ENCODE measurements around the gene TNFRSF6B.

TNFRSF6B gene

GRCh38 chr20:63663332-63664066 is 33.0 kb upstream of the TNFRSF6B start:
- H2AK5ac ChIP-seq (ENCODE audit: low read depth, low read length) = no peak overlapping the region
- no peak overlapping the region for H3K4me3 ChIP-seq (ENCODE audit: low read length in 2 of 2)
- no peak overlapping the region for H2BK12ac ChIP-seq (ENCODE audit: low read length)
- H2BK5ac ChIP-seq (ENCODE audit: low read length) = no peak overlapping the region
- no peak overlapping the region for H2AFZ ChIP-seq (ENCODE audit: low read length)
- H4K91ac ChIP-seq (ENCODE audit: low read depth, low read length, poor library complexity) = no peak overlapping the region
- no peak overlapping the region for H2BK120ac ChIP-seq (ENCODE audit: low read depth, low read length)
- no peak overlapping the region for H3K27ac ChIP-seq (replicated peaks; ENCODE audit: low read length)
- H3K79me1 ChIP-seq (ENCODE audit: low read depth, low read length) = peaks cover 8% of the 10 kb centered on the region
- peaks cover 19 to 84% of the 10 kb centered on the region in 2 donors for H3K36me3 ChIP-seq (replicated peaks in 1 of 2; ENCODE audit: control insufficient read depth in 2 of 2, insufficient read depth in 2 of 2, low read length in 2 of 2)
- H3K4ac ChIP-seq (ENCODE audit: low read length) = no peak overlapping the region
- H4K8ac ChIP-seq (ENCODE audit: low read depth, low read length) = no peak overlapping the region
- no peak overlapping the region for H3K14ac ChIP-seq (ENCODE audit: low read length)
- H3K27me3 ChIP-seq (ENCODE audit: control insufficient read depth in 3 of 3, insufficient read depth in 3 of 3, low read depth in 1 of 3, low read length in 3 of 3) = no peaks in the 10 kb centered on the region
- no CpG with 5 or more reads among the region's 26 CpGs for WGBS, 2 donors (ENCODE audit: extremely low coverage in 2 of 2, insufficient read length in 2 of 2, insufficient replicate concordance in 1 of 2)
- no peak overlapping the region for H3K4me2 ChIP-seq (ENCODE audit: insufficient read depth, low read length, poor library complexity, severe bottlenecking)
- no peak for DNase-seq (ENCODE audit: low spot score)
- H3K23ac ChIP-seq (ENCODE audit: low read depth, low read length, poor library complexity) = no peak overlapping the region
- no peak overlapping the region for H2BK15ac ChIP-seq (ENCODE audit: low read length)
- no peak overlapping the region for H3K9ac ChIP-seq (ENCODE audit: low read depth, low read length, poor library complexity)
- H3K9me3 ChIP-seq (replicated peaks in 1 of 2; ENCODE audit: control insufficient read depth in 2 of 2, insufficient read depth in 1 of 2, low read depth in 1 of 2, low read length in 2 of 2) = peaks cover 0 to 1% of the 10 kb centered on the region in 2 donors
- H3K4me1 ChIP-seq (ENCODE audit: control insufficient read depth in 2 of 2, insufficient read depth in 1 of 2, low read depth in 1 of 2, low read length in 2 of 2) = peaks cover 6 to 17% of the 10 kb centered on the region in 2 donors
- H3K18ac ChIP-seq (ENCODE audit: low read length) = no peak overlapping the region

GRCh38 chr20:63664143-63664851 is 32.2 kb upstream of the TNFRSF6B start:
- H3K4me2 ChIP-seq (ENCODE audit: insufficient read depth, low read length, poor library complexity, severe bottlenecking) = no peak overlapping the region
- no peak overlapping the region for H2AFZ ChIP-seq (ENCODE audit: low read length)
- no peak overlapping the region for H3K4ac ChIP-seq (ENCODE audit: low read length)
- peaks cover under 1 to 11% of the 10 kb centered on the region in 2 donors for H3K4me1 ChIP-seq (ENCODE audit: control insufficient read depth in 2 of 2, insufficient read depth in 1 of 2, low read depth in 1 of 2, low read length in 2 of 2)
- no peak for DNase-seq (ENCODE audit: low spot score)
- peaks cover 20 to 92% of the 10 kb centered on the region in 2 donors for H3K36me3 ChIP-seq (replicated peaks in 1 of 2; ENCODE audit: control insufficient read depth in 2 of 2, insufficient read depth in 2 of 2, low read length in 2 of 2)
- peak overlapping the region; percentile 96 for H2AK5ac ChIP-seq (ENCODE audit: low read depth, low read length)
- H3K14ac ChIP-seq (ENCODE audit: low read length) = peak overlapping the region; percentile 99
- H3K9me3 ChIP-seq (replicated peaks in 1 of 2; ENCODE audit: control insufficient read depth in 2 of 2, insufficient read depth in 1 of 2, low read depth in 1 of 2, low read length in 2 of 2) = peaks cover 0 to 1% of the 10 kb centered on the region in 2 donors
- peak overlapping the region; percentile 26 for H2BK15ac ChIP-seq (ENCODE audit: low read length)
- H4K8ac ChIP-seq (ENCODE audit: low read depth, low read length) = peak overlapping the region; percentile 82
- no peak overlapping the region for H3K23ac ChIP-seq (ENCODE audit: low read depth, low read length, poor library complexity)
- H2BK12ac ChIP-seq (ENCODE audit: low read length) = peak overlapping the region; percentile 73
- no CpG with 5 or more reads among the region's 22 CpGs for WGBS, 2 donors (ENCODE audit: extremely low coverage in 2 of 2, insufficient read length in 2 of 2, insufficient replicate concordance in 1 of 2)
- peak overlapping the region; percentile 85 for H3K18ac ChIP-seq (ENCODE audit: low read length)
- peak overlapping the region; percentile 92 for H4K91ac ChIP-seq (ENCODE audit: low read depth, low read length, poor library complexity)
- H3K4me3 ChIP-seq (ENCODE audit: low read length in 2 of 2) = no peak overlapping the region
- H2BK5ac ChIP-seq (ENCODE audit: low read length) = peak overlapping the region; percentile 82
- peak overlapping the region; percentile 70 for H3K9ac ChIP-seq (ENCODE audit: low read depth, low read length, poor library complexity)
- H3K79me1 ChIP-seq (ENCODE audit: low read depth, low read length) = peaks cover 8% of the 10 kb centered on the region
- no peak overlapping the region for H2BK120ac ChIP-seq (ENCODE audit: low read depth, low read length)
- no peaks in the 10 kb centered on the region for H3K27me3 ChIP-seq (ENCODE audit: control insufficient read depth in 3 of 3, insufficient read depth in 3 of 3, low read depth in 1 of 3, low read length in 3 of 3)
- peak overlapping the region; percentile 9 for H3K27ac ChIP-seq (replicated peaks; ENCODE audit: low read length)

- peak overlapping the region; percentile 43 for H4K8ac ChIP-seq (ENCODE audit: low read depth, low read length)
- WGBS, 2 donors (ENCODE audit: extremely low coverage in 2 of 2, insufficient read length in 2 of 2, insufficient replicate concordance in 1 of 2) = no CpG with 5 or more reads among the region's 18 CpGs
- H2BK120ac ChIP-seq (ENCODE audit: low read depth, low read length) = peak overlapping the region; percentile 81
- peak overlapping the region; percentile 99 for H3K14ac ChIP-seq (ENCODE audit: low read length)
- H2AFZ ChIP-seq (ENCODE audit: low read length) = no peak overlapping the region
- H2BK5ac ChIP-seq (ENCODE audit: low read length) = peak overlapping the region; percentile 82
- peak overlapping the region; percentile 73 for H2BK12ac ChIP-seq (ENCODE audit: low read length)
- no peak overlapping the region for H3K9ac ChIP-seq (ENCODE audit: low read depth, low read length, poor library complexity)
- peak overlapping the region in 1 of 2 donors; percentile 63 for H3K4me3 ChIP-seq (ENCODE audit: low read length in 2 of 2)
- H3K36me3 ChIP-seq (replicated peaks in 1 of 2; ENCODE audit: control insufficient read depth in 2 of 2, insufficient read depth in 2 of 2, low read length in 2 of 2) = peaks cover 20 to 90% of the 10 kb centered on the region in 2 donors
- H3K79me1 ChIP-seq (ENCODE audit: low read depth, low read length) = peaks cover 8% of the 10 kb centered on the region
- H3K18ac ChIP-seq (ENCODE audit: low read length) = peak overlapping the region; percentile 85
- peak overlapping the region; percentile 35 for H3K27ac ChIP-seq (replicated peaks; ENCODE audit: low read length)
- H3K4ac ChIP-seq (ENCODE audit: low read length) = peak overlapping the region; percentile 53
- no peak overlapping the region for H3K4me2 ChIP-seq (ENCODE audit: insufficient read depth, low read length, poor library complexity, severe bottlenecking)
- H3K23ac ChIP-seq (ENCODE audit: low read depth, low read length, poor library complexity) = peak overlapping the region; percentile 80
- H3K9me3 ChIP-seq (replicated peaks in 1 of 2; ENCODE audit: control insufficient read depth in 2 of 2, insufficient read depth in 1 of 2, low read depth in 1 of 2, low read length in 2 of 2) = peaks cover 0 to 1% of the 10 kb centered on the region in 2 donors
- DNase-seq (ENCODE audit: low spot score) = peak; percentile 72
- H3K27me3 ChIP-seq (ENCODE audit: control insufficient read depth in 3 of 3, insufficient read depth in 3 of 3, low read depth in 1 of 3, low read length in 3 of 3) = no peaks in the 10 kb centered on the region
- H2BK15ac ChIP-seq (ENCODE audit: low read length) = peak overlapping the region; percentile 89
- H3K4me1 ChIP-seq (ENCODE audit: control insufficient read depth in 2 of 2, insufficient read depth in 1 of 2, low read depth in 1 of 2, low read length in 2 of 2) = peaks cover 0 to 11% of the 10 kb centered on the region in 2 donors
- peak overlapping the region; percentile 43 for H4K91ac ChIP-seq (ENCODE audit: low read depth, low read length, poor library complexity)
- H2AK5ac ChIP-seq (ENCODE audit: low read depth, low read length) = peak overlapping the region; percentile 96
These were observed 31.4 kb upstream of the TNFRSF6B start for GRCh38 chr20:63664861-63665594.
